WTC11 (cell line): ENCODE results near the gene REEP3. TPM values are rescaled to one million over a fixed set of nuclear protein-coding genes. Genes with fewer than 3 reads are reported as not detected.

Source experiments
- ATAC-seq: fragments of 200-7000 bp; cut with Tn5 transposase; 2 replicates; pipeline ENCODE4 v1.10.0; 2021; ENCODE audit warnings: mild to moderate bottlenecking, moderate library complexity
- CTCF ChIA-PET: fragments of 300-600 bp; sonication (Branson Sonifier 250); formaldehyde crosslinking; loops from one replicate; lab custom pipeline; 2021; ENCODE audit warnings: antibody characterized with exemption; lab: Charles Lee
- POLR2A ChIA-PET: fragments of 350-600 bp; sonication (Branson Sonifier 250); formaldehyde crosslinking; loops from one replicate; lab custom pipeline; 2021; ENCODE audit warnings: antibody characterized with exemption; lab: Charles Lee
- DNase-seq: peaks from one replicate; pipeline ENCODE4 v3.0.0; 2021; ENCODE audit warnings: low spot score
- H3K27ac Mint-ChIP-seq: 2 replicates; pipeline ENCODE4 v1.8.0; 2021; ENCODE audit warnings: mixed read lengths
- H3K27me3 Mint-ChIP-seq: 2 replicates; pipeline ENCODE4 v1.8.0; 2021; ENCODE audit warnings: low read depth, mild to moderate bottlenecking, moderate library complexity, mixed read lengths
- H3K36me3 Mint-ChIP-seq: 2 replicates; pipeline ENCODE4 v1.8.0; 2021; ENCODE audit warnings: mixed read lengths
- H3K4me1 Mint-ChIP-seq: 2 replicates; pipeline ENCODE4 v1.8.0; 2022; ENCODE audit warnings: mixed read lengths
- H3K4me3 Mint-ChIP-seq: 2 replicates; pipeline ENCODE4 v1.8.0; 2021; ENCODE audit warnings: mild to moderate bottlenecking, moderate library complexity, mixed read lengths
- H3K9me3 Mint-ChIP-seq: 2 replicates; pipeline ENCODE4 v1.8.0; 2021; ENCODE audit warnings: mixed read lengths
- CREM ChIP-seq: sonication (generic); formaldehyde crosslinking; IDR thresholded peaks from 2 replicates; pipeline ENCODE4 v1.8.1; 2022; ENCODE audit warnings: mild to moderate bottlenecking, missing genetic modification reagents, moderate library complexity
- ESRRA ChIP-seq: sonication (generic); formaldehyde crosslinking; IDR thresholded peaks from 2 replicates; pipeline ENCODE4 v1.8.1; 2022; ENCODE audit warnings: mild to moderate bottlenecking, missing genetic modification reagents, borderline replicate concordance
- GABPB1 ChIP-seq: sonication (generic); formaldehyde crosslinking; IDR thresholded peaks from 2 replicates; pipeline ENCODE4 v1.8.1; 2023; ENCODE audit warnings: mild to moderate bottlenecking, missing genetic modification reagents
- GTF2I ChIP-seq: fragments of 250-450 bp; sonication (Bioruptor Pico); conservative IDR thresholded peaks from 2 replicates; pipeline ENCODE4 v1.4.0; 2021; ENCODE audit warnings: mild to moderate bottlenecking
- JAZF1 ChIP-seq: fragments of 250-450 bp; sonication (Bioruptor Pico); IDR thresholded peaks from 2 replicates; pipeline ENCODE4 v1.9.0; 2021; ENCODE audit warnings: moderate library complexity, mild to moderate bottlenecking, inconsistent platforms
- NFATC4 ChIP-seq: fragments of 250-450 bp; sonication (Bioruptor Pico); IDR thresholded peaks from 2 replicates; pipeline ENCODE4 v1.9.0; 2021; ENCODE audit warnings: mild to moderate bottlenecking
- NR2C2 ChIP-seq: sonication (generic); formaldehyde crosslinking; IDR thresholded peaks from 2 replicates; pipeline ENCODE4 v1.8.0; 2022; ENCODE audit warnings: mild to moderate bottlenecking, missing genetic modification reagents
- TCF7 ChIP-seq: sonication (generic); formaldehyde crosslinking; IDR thresholded peaks from 2 replicates; pipeline ENCODE4 v1.8.0; 2022; ENCODE audit warnings: mild to moderate bottlenecking, low read depth, missing genetic modification reagents, moderate library complexity
- TEAD1 ChIP-seq: sonication (generic); formaldehyde crosslinking; IDR thresholded peaks from 2 replicates; pipeline ENCODE4 v1.8.0; 2022; ENCODE audit warnings: mild to moderate bottlenecking, missing genetic modification reagents
- TEAD4 ChIP-seq: sonication (generic); formaldehyde crosslinking; IDR thresholded peaks from 2 replicates; pipeline ENCODE4 v1.8.0; 2022; ENCODE audit warnings: mild to moderate bottlenecking, missing genetic modification reagents
- ZNF121 ChIP-seq: sonication (generic); formaldehyde crosslinking; IDR thresholded peaks from 2 replicates; pipeline ENCODE4 v1.8.0; 2023; ENCODE audit warnings: missing genetic modification reagents
- total RNA-seq: library from RNA; stranded (reverse); gene quantifications from 3 replicates; pipeline ENCODE4 v1.2.3, GENCODE V29; 2021
- TF ChIP-seq, protein P1 (sequence below): sonication (generic); formaldehyde crosslinking; IDR thresholded peaks from 2 replicates; pipeline ENCODE4 v1.8.0; 2022; ENCODE audit warnings: mild to moderate bottlenecking, missing genetic modification reagents
- TF ChIP-seq, protein P2 (sequence below): sonication (generic); formaldehyde crosslinking; IDR thresholded peaks from 2 replicates; pipeline ENCODE4 v1.8.1; 2023; ENCODE audit warnings: mild to moderate bottlenecking, missing genetic modification reagents
- TF ChIP-seq, protein P3 (sequence below): sonication (generic); formaldehyde crosslinking; IDR thresholded peaks from 2 replicates; pipeline ENCODE4 v1.8.1; 2022; ENCODE audit warnings: missing genetic modification reagents, borderline replicate concordance
- TF ChIP-seq, protein P4 (sequence below): sonication (generic); formaldehyde crosslinking; IDR thresholded peaks from 2 replicates; pipeline ENCODE4 v1.8.1; 2023; ENCODE audit warnings: mild to moderate bottlenecking, missing genetic modification reagents, moderate library complexity
- TF ChIP-seq, protein P5 (sequence below): sonication (generic); formaldehyde crosslinking; IDR thresholded peaks from 2 replicates; pipeline ENCODE4 v1.8.0; 2023; ENCODE audit warnings: mild to moderate bottlenecking, missing genetic modification reagents
- TF ChIP-seq, protein P6 (sequence below): sonication (generic); formaldehyde crosslinking; IDR thresholded peaks from 2 replicates; pipeline ENCODE4 v1.8.1; 2023; ENCODE audit warnings: mild to moderate bottlenecking, moderate library complexity, missing genetic modification reagents
- TF ChIP-seq, protein P7 (sequence below): fragments of 250-450 bp; sonication (Bioruptor Pico); IDR thresholded peaks from 2 replicates; pipeline ENCODE4 v1.9.0; 2021; ENCODE audit warnings: mild to moderate bottlenecking
- TF ChIP-seq, protein P8 (sequence below): fragments of 200-600 bp; IDR thresholded peaks from 2 replicates; pipeline ENCODE4 v1.8.0; 2022; ENCODE audit warnings: antibody characterized with exemption

REEP3 gene
- total RNA-seq, 1 experiment from 2014 or later: 18.5 TPM

DNA sequence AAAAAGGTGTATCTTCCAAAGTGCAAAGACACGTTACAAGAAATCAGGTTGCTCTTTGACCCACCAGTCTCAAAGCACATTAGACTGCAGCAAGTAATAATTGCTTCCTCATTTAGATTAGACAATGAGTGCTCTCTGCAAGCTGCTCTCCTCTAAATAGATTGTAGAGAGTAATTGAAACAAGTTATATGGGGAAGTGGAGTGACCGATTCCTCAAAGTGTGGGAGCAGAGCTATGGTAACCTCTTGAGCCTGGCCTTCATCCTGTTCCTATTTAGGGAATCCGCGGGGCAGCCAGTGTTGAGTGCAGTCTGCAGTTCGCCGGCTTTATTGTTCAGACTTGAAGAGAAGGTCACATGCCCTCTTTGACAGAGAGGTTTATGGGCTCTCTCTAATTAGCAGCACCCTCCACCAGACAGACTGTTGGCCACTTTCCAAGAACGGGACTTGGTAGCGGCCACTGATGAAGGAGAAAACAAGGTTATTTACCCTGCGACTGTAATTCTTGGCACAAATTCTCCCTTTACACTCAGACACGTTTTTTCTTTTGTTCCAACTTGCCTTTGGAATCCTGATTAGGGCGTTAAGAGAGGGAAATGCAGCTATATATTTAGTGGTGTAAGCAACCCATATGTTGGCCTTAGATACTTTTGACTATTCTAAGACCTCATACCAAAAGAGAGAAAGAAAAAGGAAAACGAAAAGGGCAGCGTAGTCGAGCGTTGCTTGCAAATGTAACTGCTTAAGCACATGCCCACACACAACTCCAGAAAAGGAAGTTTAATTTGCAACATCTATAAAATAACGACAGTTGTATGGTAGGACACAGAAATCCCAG lies 107.5 kb downstream of the REEP3 start:
- Mint-ChIP-seq H3K4me1 (peaks cover 60% of the 10 kb centered on the region), H3K36me3 (no peaks in the 10 kb centered on the region), H3K9me3 (no peaks in the 10 kb centered on the region), H3K4me3 (peak overlapping the region; percentile 68), H3K27me3 (no peaks in the 10 kb centered on the region)
- no peak for ATAC-seq
- POLR2A ChIA-PET: interaction anchor here (0.6 to 3.4 kb wide), 9 partner anchors 82 to 360 kb away, joined by 3 to 22 read pairs (median 5); partner anchors contain the start of genes JMJD1C and REEP3
- no peak for DNase-seq
- TF ChIP-seq, protein P1, sequence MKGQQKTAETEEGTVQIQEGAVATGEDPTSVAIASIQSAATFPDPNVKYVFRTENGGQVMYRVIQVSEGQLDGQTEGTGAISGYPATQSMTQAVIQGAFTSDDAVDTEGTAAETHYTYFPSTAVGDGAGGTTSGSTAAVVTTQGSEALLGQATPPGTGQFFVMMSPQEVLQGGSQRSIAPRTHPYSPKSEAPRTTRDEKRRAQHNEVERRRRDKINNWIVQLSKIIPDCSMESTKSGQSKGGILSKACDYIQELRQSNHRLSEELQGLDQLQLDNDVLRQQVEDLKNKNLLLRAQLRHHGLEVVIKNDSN (CRISPR knock-in tag): peak; percentile 65
- TF ChIP-seq, protein P2, sequence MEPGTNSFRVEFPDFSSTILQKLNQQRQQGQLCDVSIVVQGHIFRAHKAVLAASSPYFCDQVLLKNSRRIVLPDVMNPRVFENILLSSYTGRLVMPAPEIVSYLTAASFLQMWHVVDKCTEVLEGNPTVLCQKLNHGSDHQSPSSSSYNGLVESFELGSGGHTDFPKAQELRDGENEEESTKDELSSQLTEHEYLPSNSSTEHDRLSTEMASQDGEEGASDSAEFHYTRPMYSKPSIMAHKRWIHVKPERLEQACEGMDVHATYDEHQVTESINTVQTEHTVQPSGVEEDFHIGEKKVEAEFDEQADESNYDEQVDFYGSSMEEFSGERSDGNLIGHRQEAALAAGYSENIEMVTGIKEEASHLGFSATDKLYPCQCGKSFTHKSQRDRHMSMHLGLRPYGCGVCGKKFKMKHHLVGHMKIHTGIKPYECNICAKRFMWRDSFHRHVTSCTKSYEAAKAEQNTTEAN (CRISPR knock-in tag): no peak
- TF ChIP-seq, protein P3, sequence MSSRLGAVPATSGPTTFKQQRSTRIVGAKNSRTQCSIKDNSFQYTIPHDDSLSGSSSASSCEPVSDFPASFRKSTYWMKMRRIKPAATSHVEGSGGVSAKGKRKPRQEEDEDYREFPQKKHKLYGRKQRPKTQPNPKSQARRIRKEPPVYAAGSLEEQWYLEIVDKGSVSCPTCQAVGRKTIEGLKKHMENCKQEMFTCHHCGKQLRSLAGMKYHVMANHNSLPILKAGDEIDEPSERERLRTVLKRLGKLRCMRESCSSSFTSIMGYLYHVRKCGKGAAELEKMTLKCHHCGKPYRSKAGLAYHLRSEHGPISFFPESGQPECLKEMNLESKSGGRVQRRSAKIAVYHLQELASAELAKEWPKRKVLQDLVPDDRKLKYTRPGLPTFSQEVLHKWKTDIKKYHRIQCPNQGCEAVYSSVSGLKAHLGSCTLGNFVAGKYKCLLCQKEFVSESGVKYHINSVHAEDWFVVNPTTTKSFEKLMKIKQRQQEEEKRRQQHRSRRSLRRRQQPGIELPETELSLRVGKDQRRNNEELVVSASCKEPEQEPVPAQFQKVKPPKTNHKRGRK (CRISPR knock-in tag): no peak
- TF ChIP-seq, protein P4, sequence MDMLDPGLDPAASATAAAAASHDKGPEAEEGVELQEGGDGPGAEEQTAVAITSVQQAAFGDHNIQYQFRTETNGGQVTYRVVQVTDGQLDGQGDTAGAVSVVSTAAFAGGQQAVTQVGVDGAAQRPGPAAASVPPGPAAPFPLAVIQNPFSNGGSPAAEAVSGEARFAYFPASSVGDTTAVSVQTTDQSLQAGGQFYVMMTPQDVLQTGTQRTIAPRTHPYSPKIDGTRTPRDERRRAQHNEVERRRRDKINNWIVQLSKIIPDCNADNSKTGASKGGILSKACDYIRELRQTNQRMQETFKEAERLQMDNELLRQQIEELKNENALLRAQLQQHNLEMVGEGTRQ: peak; percentile 77
- TF ChIP-seq, all 79 proteins: peak for 2
- CTCF ChIA-PET: interaction anchor here (0.6 to 6.0 kb wide), 34 partner anchors 9 to 498 kb away, joined by 3 to 79 read pairs (median 3); no protein-coding TSS in a partner anchor
- H3K27ac Mint-ChIP-seq: peak overlapping the region; percentile 98

DNA sequence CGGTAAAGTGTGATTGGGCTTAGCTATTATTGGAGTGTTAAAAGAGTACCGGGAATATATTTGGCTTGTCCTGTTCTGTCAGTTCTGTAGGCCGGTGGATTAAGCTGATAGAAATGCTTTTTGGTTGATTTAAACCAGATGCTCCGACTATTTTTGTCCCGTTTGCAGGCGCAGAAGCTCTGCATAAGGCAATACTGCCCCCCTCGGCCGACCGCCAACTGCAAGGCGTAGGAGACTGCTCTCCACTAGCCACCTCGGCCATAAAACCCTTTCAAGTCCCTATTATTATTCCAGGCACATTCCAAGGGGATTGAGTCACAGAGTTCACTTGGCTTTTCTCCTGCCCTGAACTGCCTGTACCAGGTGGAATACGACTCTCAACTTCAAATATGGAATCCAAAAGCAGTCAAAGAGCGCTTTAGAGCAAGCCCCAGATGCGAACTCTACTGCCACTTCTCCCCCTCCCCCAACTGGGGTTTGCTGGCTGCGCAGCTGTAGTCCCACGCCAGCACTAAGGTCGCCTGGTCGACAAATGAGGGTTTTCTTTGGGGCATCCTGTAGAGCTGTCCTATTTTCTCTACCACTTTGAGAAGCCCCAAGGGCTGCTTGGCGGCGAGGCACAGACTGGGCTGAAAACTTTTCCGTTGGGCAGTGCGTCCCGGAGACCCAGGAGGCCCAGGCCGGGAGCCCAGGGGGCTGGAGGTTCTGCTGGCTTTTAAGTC lies 108.3 kb downstream of the REEP3 start:
- DNase-seq (peak; percentile 95), ATAC-seq (peak; percentile 77)
- Mint-ChIP-seq H3K27ac (peak overlapping the region; percentile 98), H3K27me3 (no peaks in the 10 kb centered on the region), H3K4me3 (peak overlapping the region; percentile 68), H3K36me3 (no peaks in the 10 kb centered on the region), H3K4me1 (peaks cover 66% of the 10 kb centered on the region), H3K9me3 (no peaks in the 10 kb centered on the region)
- CTCF ChIA-PET: interaction anchor here (0.6 to 6.0 kb wide), 36 partner anchors 10 to 499 kb away, joined by 3 to 79 read pairs (median 4); no protein-coding TSS in a partner anchor
- POLR2A ChIA-PET: interaction anchor here (0.6 to 3.4 kb wide), 8 partner anchors 41 to 360 kb away, joined by 3 to 22 read pairs (median 6); partner anchors contain the start of genes JMJD1C and REEP3
- TF ChIP-seq GTF2I (CRISPR knock-in tag) (0 out of 2 replicates have a peak, but pooled peaks have one; percentile 23), GABPB1 (CRISPR knock-in tag) (0 out of 2 replicates have a peak, but pooled peaks have one; percentile 21), NR2C2 (CRISPR knock-in tag) (no peak), TCF7 (no peak), ESRRA (CRISPR knock-in tag) (no peak), TEAD4 (CRISPR knock-in tag) (peak; percentile 82), JAZF1 (CRISPR knock-in tag) (no peak), TEAD1 (CRISPR knock-in tag) (peak; percentile 98; the same call in 1 of the 2 replicates), NFATC4 (CRISPR knock-in tag) (no peak), CREM (CRISPR knock-in tag) (peak; percentile 72; the same call in 1 of the 2 replicates), ZNF121 (CRISPR knock-in tag) (no peak)
- TF ChIP-seq, protein P5, sequence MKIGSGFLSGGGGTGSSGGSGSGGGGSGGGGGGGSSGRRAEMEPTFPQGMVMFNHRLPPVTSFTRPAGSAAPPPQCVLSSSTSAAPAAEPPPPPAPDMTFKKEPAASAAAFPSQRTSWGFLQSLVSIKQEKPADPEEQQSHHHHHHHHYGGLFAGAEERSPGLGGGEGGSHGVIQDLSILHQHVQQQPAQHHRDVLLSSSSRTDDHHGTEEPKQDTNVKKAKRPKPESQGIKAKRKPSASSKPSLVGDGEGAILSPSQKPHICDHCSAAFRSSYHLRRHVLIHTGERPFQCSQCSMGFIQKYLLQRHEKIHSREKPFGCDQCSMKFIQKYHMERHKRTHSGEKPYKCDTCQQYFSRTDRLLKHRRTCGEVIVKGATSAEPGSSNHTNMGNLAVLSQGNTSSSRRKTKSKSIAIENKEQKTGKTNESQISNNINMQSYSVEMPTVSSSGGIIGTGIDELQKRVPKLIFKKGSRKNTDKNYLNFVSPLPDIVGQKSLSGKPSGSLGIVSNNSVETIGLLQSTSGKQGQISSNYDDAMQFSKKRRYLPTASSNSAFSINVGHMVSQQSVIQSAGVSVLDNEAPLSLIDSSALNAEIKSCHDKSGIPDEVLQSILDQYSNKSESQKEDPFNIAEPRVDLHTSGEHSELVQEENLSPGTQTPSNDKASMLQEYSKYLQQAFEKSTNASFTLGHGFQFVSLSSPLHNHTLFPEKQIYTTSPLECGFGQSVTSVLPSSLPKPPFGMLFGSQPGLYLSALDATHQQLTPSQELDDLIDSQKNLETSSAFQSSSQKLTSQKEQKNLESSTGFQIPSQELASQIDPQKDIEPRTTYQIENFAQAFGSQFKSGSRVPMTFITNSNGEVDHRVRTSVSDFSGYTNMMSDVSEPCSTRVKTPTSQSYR (CRISPR knock-in tag): 0 out of 2 replicates have a peak, but pooled peaks have one; percentile 18
- TF ChIP-seq, protein P6, sequence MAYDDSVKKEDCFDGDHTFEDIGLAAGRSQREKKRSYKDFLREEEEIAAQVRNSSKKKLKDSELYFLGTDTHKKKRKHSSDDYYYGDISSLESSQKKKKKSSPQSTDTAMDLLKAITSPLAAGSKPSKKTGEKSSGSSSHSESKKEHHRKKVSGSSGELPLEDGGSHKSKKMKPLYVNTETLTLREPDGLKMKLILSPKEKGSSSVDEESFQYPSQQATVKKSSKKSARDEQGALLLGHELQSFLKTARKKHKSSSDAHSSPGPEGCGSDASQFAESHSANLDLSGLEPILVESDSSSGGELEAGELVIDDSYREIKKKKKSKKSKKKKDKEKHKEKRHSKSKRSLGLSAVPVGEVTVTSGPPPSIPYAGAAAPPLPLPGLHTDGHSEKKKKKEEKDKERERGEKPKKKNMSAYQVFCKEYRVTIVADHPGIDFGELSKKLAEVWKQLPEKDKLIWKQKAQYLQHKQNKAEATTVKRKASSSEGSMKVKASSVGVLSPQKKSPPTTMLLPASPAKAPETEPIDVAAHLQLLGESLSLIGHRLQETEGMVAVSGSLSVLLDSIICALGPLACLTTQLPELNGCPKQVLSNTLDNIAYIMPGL (CRISPR knock-in tag): no peak
- TF ChIP-seq, protein P7, sequence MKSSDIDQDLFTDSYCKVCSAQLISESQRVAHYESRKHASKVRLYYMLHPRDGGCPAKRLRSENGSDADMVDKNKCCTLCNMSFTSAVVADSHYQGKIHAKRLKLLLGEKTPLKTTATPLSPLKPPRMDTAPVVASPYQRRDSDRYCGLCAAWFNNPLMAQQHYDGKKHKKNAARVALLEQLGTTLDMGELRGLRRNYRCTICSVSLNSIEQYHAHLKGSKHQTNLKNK (CRISPR knock-in tag): no peak
- TF ChIP-seq, protein P8, sequence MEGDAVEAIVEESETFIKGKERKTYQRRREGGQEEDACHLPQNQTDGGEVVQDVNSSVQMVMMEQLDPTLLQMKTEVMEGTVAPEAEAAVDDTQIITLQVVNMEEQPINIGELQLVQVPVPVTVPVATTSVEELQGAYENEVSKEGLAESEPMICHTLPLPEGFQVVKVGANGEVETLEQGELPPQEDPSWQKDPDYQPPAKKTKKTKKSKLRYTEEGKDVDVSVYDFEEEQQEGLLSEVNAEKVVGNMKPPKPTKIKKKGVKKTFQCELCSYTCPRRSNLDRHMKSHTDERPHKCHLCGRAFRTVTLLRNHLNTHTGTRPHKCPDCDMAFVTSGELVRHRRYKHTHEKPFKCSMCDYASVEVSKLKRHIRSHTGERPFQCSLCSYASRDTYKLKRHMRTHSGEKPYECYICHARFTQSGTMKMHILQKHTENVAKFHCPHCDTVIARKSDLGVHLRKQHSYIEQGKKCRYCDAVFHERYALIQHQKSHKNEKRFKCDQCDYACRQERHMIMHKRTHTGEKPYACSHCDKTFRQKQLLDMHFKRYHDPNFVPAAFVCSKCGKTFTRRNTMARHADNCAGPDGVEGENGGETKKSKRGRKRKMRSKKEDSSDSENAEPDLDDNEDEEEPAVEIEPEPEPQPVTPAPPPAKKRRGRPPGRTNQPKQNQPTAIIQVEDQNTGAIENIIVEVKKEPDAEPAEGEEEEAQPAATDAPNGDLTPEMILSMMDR: peak; percentile 66
